Mucosa of rectum (tissue), 2 donors: ENCODE measurements around the gene KRTAP5-2.

Experiments used
- H3K27ac ChIP-seq, 2 donors: one replicate each; pipeline ENCODE4 v1.7.0; 2013; ENCODE audit warnings: inconsistent platforms in 2 of 2, low read depth in 2 of 2, low read length in 2 of 2
- H3K27me3 ChIP-seq, 2 donors: one replicate each; pipeline ENCODE4 v1.7.0; 2013; ENCODE audit warnings: low read length in 2 of 2; ENCODE audit not compliant: control insufficient read depth in 2 of 2, insufficient read depth in 2 of 2
- H3K36me3 ChIP-seq, 2 donors: one replicate each; pipeline ENCODE4 v1.7.0; 2013; ENCODE audit warnings: low read length in 2 of 2; ENCODE audit not compliant: control insufficient read depth in 2 of 2, insufficient read depth in 2 of 2
- H3K4me1 ChIP-seq, 2 donors: one replicate each; pipeline ENCODE4 v1.7.0; 2013; ENCODE audit warnings: low read length in 2 of 2, mild to moderate bottlenecking in 1 of 2; ENCODE audit not compliant: control insufficient read depth in 2 of 2, insufficient read depth in 2 of 2
- H3K4me3 ChIP-seq, 2 donors: one replicate each; pipeline ENCODE4 v1.7.0; 2013; ENCODE audit warnings: low read length in 2 of 2
- H3K9ac ChIP-seq, 2 donors: one replicate each; pipeline ENCODE4 v1.7.0; 2013; ENCODE audit warnings: low read length in 2 of 2, low read depth in 1 of 2, mild to moderate bottlenecking in 1 of 2
- H3K9me3 ChIP-seq, 2 donors: one replicate each; pipeline ENCODE4 v1.7.0; 2013; ENCODE audit warnings: low read length in 2 of 2; ENCODE audit not compliant: control insufficient read depth in 2 of 2
- donor health status: healthy.
- donor health status: Normal muscosa, but diverticular disease.

KRTAP5-2 gene

GRCh38 chr11:1563149-1563638 is 34.9 kb downstream of the KRTAP5-2 start:
- H3K27me3 ChIP-seq = no peaks in the 10 kb centered on the region
- no peak overlapping the region for H3K4me3 ChIP-seq
- H3K9ac ChIP-seq = no peak overlapping the region
- H3K4me1 ChIP-seq = peaks cover 26 to 49% of the 10 kb centered on the region in 2 donors
- H3K27ac ChIP-seq = no peak overlapping the region
- no peaks in the 10 kb centered on the region for H3K9me3 ChIP-seq
- peaks cover 4 to 6% of the 10 kb centered on the region in 2 donors for H3K36me3 ChIP-seq

GRCh38 chr11:1562469-1563148 is 35.5 kb downstream of the KRTAP5-2 start:
- H3K27me3 ChIP-seq = no peaks in the 10 kb centered on the region
- H3K9me3 ChIP-seq = no peaks in the 10 kb centered on the region
- no peak overlapping the region for H3K27ac ChIP-seq
- H3K9ac ChIP-seq = no peak overlapping the region
- H3K4me1 ChIP-seq = peaks cover 27 to 54% of the 10 kb centered on the region in 2 donors
- H3K4me3 ChIP-seq = no peak overlapping the region
- peaks cover 5 to 6% of the 10 kb centered on the region in 2 donors for H3K36me3 ChIP-seq

GRCh38 chr11:1561955-1562354 is 36.1 kb downstream of the KRTAP5-2 start:
- Histone ChIP-seq H3K9ac (no peak overlapping the region), H3K9me3 (no peaks in the 10 kb centered on the region), H3K27ac (no peak overlapping the region), H3K4me1 (peaks cover 24 to 50% of the 10 kb centered on the region in 2 donors), H3K4me3 (no peak overlapping the region), H3K27me3 (no peaks in the 10 kb centered on the region), H3K36me3 (peaks cover 6 to 8% of the 10 kb centered on the region in 2 donors)

- Histone ChIP-seq H3K9me3 (no peaks in the 10 kb centered on the region), H3K27ac (no peak overlapping the region), H3K4me1 (peaks cover 22 to 49% of the 10 kb centered on the region in 2 donors), H3K9ac (no peak overlapping the region), H3K36me3 (peaks cover 6 to 8% of the 10 kb centered on the region in 2 donors), H3K27me3 (no peaks in the 10 kb centered on the region), H3K4me3 (no peak overlapping the region)
Measured at GRCh38 chr11:1561266-1561665, 36.8 kb downstream of the KRTAP5-2 start.

- Histone ChIP-seq H3K4me3 (no peak overlapping the region), H3K27me3 (no peaks in the 10 kb centered on the region), H3K27ac (no peak overlapping the region), H3K9me3 (no peaks in the 10 kb centered on the region), H3K36me3 (peaks cover 6 to 8% of the 10 kb centered on the region in 2 donors), H3K4me1 (peaks cover 22 to 49% of the 10 kb centered on the region in 2 donors), H3K9ac (no peak overlapping the region)
Measured at GRCh38 chr11:1560649-1561251, 37.3 kb downstream of the KRTAP5-2 start.

GRCh38 chr11:1560002-1560648 is 38.0 kb downstream of the KRTAP5-2 start:
- H3K36me3 ChIP-seq = peaks cover 6 to 8% of the 10 kb centered on the region in 2 donors
- peak overlapping the region; percentile 82 to 89 for H3K27ac ChIP-seq
- H3K27me3 ChIP-seq = no peaks in the 10 kb centered on the region
- peaks cover 23 to 51% of the 10 kb centered on the region in 2 donors for H3K4me1 ChIP-seq
- H3K9ac ChIP-seq = peak overlapping the region in 1 of 2 donors; percentile 46
- H3K4me3 ChIP-seq = no peak overlapping the region
- H3K9me3 ChIP-seq = no peaks in the 10 kb centered on the region

- Histone ChIP-seq H3K27me3 (no peaks in the 10 kb centered on the region), H3K9me3 (no peaks in the 10 kb centered on the region), H3K27ac (peak overlapping the region; percentile 82 to 89), H3K4me3 (no peak overlapping the region), H3K36me3 (peaks cover 6 to 8% of the 10 kb centered on the region in 2 donors), H3K4me1 (peaks cover 31 to 51% of the 10 kb centered on the region in 2 donors), H3K9ac (peak overlapping the region; percentile 47 to 64)
Measured at GRCh38 chr11:1559111-1559951, 38.8 kb downstream of the KRTAP5-2 start.

- peak overlapping the region; percentile 47 to 64 for H3K9ac ChIP-seq
- H3K4me1 ChIP-seq = peaks cover 32 to 51% of the 10 kb centered on the region in 2 donors
Measured at GRCh38 chr11:1558775-1559110, 39.4 kb downstream of the KRTAP5-2 start.

GRCh38 chr11:1557904-1558774 is 40.0 kb downstream of the KRTAP5-2 start:
- Histone ChIP-seq H3K27ac (peak overlapping the region; percentile 82 to 89), H3K4me3 (peak overlapping the region; percentile 3 to 43), H3K9ac (peak overlapping the region; percentile 47 to 64), H3K27me3 (no peaks in the 10 kb centered on the region), H3K4me1 (peaks cover 34 to 53% of the 10 kb centered on the region in 2 donors), H3K9me3 (no peaks in the 10 kb centered on the region), H3K36me3 (peaks cover 6 to 8% of the 10 kb centered on the region in 2 donors)

More at GRCh38 chr11:1558775-1559110, 39.4 kb downstream of the KRTAP5-2 start:
- Histone ChIP-seq H3K4me3 (peak overlapping the region; percentile 3 to 43), H3K36me3 (peaks cover 6 to 8% of the 10 kb centered on the region in 2 donors), H3K27me3 (no peaks in the 10 kb centered on the region), H3K27ac (peak overlapping the region; percentile 82 to 89), H3K9me3 (no peaks in the 10 kb centered on the region)
